Astrocyte (in vitro differentiated cells and primary cell): Measurements from ENCODE around the gene TFRC.

ENCODE experiments used
- CTCF ChIP-seq: IDR thresholded peaks from 2 replicates; pipeline ENCODE4 v1.5.1; 2011; ENCODE audit warnings: low read depth, mild to moderate bottlenecking, inconsistent platforms, low read length, moderate library complexity; ENCODE audit not compliant: insufficient read depth
- EZH2 ChIP-seq: IDR thresholded peaks from 2 replicates; pipeline ENCODE4 v1.6.1; 2012; ENCODE audit warnings: mild to moderate bottlenecking, low read length, inconsistent platforms; ENCODE audit not compliant: insufficient read depth

GRCh38 chr3:196075013-196075412, 6.9 kb downstream of the TFRC start:
- TF ChIP-seq CTCF (no peak), EZH2 (no peak)
